COR-L47 (cell line): ENCODE measurements around the gene EPHB3.

Experiments used
- DNase-seq: peaks from one replicate; lab custom pipeline; 2025; lab: John Stamatoyannopoulos, UW

The EPHB3 gene

DNA sequence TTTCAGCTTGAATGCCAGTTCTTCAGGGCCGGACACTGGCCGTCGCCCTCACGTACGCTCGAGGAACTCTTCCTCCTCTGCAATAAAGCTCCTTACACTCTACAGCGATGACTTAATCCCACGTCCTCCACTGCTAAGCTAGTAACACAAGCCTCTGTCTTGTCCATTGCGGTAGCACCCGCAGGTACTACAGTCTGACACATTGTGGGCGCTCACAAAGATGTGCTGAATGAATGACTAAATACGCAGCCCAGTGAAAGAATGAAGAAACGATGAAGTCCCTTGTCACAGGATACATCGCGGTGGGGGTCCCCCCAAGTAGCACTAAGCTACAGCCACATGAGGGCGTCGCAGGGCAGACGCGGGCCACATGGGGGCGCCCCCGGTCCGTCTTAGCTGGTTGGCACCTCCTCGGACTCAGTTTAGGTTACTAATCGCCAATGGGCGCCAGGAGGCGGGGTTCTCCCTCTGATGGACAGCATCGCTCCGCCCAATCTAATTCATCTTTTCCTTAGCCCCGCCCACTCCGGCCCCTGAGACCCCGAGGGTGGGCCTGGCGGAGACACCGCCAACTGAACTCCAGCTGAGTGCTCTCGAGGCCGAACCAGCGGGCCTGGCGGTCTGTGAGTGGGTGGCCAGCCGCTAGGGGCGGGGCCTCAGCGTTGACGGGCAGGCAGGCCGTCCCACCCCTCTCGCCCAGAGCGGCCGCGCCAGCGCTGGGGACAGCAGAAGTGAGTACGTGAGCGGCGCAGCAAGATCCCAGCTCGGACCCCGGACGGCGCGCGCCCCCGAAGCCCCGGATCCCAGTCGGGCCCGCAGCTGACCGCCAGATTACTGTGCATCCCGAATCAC, at the start of gene EPHB3:
Gene EPHB3 (plus strand): TSS at position 725 of the 852 bp plus-strand sequence. CDS start 451 bp downstream, outside the sequence.
- DNase-seq: peak; percentile 100

GRCh38 chr3:184512621-184513020, 49.0 kb upstream of the EPHB3 start:
- no peak for DNase-seq

DNA sequence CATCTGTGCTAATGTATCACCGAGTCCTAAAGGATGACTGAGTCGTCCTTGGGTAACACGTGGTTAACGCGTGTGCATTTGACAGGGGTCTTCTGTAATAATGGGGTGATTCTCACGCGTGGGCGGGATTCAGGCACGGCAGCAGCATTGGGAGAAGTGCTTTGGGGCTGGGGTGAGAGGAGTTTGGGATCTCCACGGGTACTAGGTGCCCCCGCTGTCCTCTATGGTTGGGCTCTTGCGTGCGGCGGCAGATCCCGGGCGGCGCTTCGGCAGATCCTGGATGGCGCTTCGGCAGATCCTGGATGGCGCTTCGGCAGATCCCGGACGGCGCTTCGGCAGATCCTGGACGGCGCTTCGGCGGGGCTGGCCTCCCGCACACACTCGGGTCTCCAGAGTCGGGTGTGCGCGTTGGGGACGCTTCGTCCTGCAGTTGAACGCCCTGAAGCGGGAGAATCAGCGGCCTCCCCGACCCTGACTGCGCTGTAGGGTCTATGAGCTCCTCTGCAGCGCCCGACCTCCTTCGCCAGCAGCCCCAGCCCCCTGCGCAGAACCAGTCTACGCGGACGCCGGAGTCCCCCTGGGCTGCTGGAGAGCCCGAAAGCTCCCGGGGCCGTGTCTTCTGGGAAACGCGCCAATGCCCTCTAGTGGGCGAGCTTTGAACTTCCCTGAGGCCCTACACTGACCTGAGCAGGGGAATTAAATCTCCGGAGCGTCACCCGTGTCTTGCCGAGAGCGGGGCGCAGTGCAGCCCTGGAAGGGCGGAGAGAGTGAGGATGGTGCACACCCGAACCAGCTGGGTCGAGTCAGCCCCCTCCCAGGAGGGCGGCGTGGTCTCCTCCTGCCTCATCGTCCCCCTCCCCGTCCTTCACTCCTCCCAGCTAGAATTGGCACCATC, 48.1 kb upstream of the EPHB3 start:
- peak; percentile 93 for DNase-seq

DNA sequence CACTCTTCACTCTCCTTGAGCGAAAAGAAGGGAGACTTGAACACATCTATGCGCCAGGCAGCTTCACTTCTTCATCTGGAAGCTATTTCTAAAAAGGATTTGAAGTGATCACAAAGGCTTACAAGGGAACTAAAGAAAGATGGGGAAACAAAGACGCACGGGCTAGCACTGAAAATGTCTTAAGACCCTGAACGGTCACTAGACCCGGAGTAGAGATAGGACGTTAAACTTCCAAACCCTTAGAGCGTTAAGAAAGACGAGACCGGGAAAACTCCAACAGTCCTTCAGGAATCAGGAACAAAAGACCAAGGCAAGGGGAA, 47.5 kb upstream of the EPHB3 start:
- no peak for DNase-seq

DNA sequence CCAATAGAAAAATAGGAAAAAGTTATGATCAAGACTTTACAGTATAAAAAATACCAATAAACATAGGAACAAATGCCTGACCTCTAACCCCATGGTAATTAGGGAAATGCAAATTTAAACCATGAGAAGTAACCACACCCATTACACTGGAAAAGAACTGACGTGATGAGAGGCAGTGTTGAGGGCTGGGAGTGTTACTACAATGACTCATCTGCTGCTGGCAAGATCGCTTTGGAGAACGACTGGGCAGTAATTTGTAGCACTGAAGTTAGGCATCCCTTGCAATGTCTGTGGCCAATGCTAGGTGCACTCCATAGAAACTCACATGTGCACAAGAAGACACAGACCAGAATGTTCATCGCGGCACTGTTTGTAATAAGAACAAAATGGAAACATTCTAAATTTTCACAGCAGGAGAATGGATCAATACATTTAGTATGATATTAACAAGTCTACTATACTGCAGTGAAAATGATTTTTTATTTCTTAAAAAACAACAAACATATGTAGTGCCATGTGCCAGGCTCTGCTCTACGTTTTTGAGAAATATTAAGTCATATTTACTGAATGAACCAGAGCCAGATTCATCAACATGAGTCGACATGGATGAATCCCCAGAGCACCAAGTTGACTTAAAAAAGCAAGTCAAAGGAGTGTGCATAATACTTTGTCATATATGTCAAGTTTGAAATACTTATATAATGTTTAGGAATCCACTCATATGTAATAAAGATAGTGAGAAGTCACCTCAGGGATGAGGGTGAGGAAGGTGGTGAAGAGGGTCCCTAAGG, 37.6 kb upstream of the EPHB3 start:
- peak; percentile 24 for DNase-seq

DNA sequence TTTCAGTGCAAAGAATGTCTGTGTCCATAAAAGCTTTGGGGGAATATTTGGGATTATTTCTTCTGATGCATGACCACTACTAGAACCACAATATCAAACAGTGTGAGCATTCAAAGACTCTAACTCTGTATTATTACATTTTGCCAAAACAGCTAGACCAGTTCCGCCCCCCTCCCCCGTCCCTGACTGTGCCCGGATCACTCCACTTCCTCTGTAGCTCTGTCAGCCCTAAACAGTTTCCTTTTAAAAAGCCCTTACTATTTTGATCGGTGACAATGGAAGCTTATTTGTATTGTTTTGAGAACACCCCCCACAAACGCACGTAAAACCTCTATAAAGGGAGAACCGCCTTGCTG, 36.6 kb upstream of the EPHB3 start:
- no peak for DNase-seq

- peak; percentile 69 for DNase-seq
These were observed 36.1 kb upstream of the EPHB3 start for GRCh38 chr3:184525337-184526087.

DNA sequence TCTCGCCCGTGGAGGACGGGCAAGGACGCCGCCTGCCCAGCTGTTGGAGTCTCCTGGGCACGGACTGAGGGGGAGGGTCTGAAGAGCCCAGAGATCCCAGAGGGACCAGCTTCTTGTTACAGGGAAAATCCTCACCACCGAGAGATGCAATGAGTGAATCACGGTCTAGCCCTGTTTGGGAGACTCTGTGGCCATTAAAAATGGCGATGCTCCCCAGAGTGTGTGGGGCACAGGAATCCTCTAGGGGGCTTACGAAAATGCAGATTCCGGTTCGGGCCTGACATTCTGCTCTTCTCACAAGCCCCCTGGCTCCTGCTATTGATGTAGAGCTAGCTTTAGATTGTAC, 35.5 kb upstream of the EPHB3 start:
- peak; percentile 61 for DNase-seq

DNA sequence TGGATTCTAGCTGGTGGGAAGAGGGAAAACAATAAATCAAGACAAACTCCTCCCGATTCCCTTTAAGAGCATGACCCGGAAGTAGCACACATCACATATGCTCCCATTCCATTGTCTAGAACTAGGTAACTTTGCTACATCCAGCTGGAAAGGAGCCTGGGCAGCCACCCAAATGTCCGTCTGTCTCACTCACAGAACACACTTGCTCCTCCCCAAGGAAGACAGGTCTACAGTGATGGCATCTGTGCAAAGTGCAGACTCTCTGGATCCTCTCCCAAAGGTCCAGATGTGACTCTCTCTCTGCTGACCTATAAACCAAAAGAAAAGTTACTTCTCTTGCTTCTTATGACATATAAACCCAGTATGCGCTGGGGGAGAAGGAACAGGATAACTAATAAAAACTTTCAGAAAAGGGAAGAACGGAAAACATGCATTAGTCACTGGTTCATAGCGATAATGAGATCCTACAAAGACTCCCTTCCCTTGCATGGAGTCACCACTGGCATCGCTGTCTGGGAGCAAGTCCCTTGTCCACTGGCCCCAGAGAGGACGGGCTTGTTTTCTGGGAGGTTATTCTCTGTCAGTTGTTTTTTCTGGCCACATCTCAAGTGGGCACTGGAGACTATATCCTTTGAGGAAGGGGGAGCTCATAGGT, 29.8 kb upstream of the EPHB3 start:
- no peak for DNase-seq

DNA sequence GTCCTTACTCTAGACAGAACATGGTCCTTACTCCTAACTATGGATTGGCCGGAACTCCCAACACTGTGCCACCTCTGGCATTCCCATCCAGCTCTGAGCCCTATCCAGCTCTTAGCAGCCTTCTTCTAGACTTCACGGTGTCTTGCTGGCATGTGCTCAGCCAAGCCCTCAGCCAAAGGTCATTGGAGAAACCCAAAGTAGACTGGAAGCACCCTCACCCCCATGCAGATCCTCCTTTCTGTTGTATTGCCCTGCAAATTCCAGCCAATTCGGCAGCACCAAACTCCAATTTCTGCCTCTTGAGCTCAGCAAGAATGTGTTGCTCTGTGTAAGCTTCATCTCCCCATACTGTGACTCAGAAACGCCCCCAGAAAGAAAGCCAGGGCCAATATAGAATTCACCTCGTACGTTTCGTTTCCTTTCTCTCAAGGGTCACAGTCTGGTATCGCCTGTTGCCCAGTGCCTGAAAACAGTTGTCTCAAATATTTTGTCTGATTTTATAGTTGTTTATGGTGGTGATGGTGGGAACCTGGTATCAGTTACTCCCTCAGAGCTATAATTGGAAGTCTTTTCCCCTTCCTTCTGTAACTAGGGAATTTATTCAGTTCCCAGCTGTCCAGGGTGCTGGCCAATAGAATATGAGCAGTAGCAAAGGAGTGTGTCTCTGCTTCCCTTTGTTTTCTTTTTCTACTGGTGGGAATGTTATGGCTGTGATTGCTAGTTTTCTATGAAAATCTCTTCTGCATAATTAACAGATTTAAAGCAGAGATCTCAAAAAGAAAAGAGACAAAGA, 28.4 kb upstream of the EPHB3 start:
- no peak for DNase-seq

DNA sequence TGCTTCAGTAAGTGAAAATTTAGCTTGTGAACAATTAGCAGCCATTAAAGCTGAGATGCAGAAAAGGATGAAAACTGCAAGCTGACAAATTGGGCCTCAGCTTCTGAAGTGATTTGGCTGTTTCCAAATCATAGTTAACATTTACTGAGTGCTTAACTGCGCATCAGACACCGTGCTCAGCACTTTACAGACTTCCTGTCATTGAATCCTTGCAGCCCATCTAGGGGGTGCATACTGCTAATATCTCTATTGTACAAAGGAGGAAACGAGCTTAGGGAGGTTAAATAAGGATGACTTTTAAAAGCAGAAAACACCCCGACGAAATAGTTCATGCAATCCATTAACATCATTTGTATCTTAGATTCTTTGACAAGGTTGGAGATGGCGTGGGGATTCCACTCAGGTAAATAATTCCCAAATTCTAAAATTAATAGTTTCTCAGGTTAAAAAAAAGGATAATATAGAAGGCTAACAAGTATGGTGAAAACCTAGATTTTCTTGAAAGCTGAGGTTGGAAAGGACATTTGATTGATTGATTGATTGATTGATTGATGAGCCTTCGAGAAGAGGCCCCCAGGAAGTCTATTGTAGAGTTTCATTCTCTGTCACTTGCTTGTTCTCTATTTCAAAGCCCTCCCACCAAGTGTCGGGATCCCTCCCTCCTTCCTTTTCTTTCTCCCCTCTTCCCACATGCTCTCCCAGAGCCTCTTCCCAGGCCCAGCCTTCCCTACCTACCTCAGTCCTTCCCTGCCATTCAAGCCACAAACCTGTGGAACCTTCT, 23.5 kb upstream of the EPHB3 start:
- DNase-seq: no peak

- DNase-seq: no peak
These were observed 22.7 kb upstream of the EPHB3 start for GRCh38 chr3:184538666-184539431.

DNA sequence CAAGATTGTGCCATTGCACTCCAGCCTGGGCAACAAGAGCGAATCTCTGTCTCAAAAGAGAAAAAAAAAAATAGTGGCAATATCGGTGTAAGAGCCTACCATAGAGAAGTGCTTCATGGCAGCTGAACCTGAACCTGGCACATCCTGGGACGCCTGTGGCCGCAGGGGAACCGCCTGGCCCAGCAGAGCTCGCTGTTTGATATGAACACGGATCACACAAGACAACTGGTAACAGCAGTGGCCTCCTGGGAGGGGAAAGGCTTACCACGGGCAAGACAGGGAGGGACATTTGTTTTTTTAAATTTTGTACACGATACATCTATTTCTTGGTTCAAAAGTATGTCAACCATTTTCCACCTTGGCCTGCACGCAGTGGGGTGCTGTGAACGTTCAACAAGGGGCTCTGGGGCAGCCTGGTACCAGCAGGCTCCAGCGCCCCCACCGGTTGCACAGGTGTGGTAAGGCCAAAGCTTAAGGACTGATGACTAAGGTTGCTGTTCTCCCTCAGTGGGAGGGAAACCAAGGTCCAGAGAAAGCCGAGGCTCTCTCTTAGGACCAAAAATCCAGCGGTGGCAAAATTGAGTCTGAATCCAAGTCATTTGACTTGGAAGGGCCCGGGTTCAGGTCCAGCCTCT, 21.7 kb upstream of the EPHB3 start:
- no peak for DNase-seq

GRCh38 chr3:184540777-184541681, 20.6 kb upstream of the EPHB3 start:
- peak; percentile 94 for DNase-seq

DNA sequence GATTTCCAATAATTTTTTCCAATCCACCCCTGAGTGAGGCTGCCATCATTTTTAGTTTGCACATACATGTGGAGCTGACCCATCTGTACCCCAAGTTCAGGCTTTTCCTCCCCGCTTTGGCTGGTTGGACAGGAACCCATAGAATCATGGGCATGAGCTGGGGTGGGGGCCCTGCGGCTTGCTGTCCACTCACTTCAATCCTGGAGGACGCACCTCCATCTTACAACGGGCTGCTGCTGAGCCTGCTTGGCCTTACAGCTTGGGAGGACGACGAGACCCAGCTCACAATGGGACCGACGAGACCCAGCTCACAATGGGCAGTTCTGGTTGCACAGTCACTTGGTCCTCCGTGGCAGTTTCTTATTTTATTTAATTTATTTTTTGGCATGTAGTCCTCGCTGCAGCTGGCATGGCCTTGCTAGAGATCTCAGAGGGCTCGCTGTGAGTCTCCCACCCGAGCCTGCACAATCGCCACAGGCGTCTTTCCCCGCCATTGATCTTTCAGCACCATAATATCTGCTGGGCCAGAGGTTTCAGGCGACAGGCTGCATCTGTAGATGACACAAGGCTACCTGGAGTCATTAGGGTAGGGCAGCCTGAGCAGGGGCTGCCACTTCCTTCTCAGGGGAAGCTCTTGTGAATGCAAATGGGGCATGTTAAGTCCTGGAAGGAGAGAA, 19.6 kb upstream of the EPHB3 start:
- DNase-seq: no peak

GRCh38 chr3:184542577-184542976, 19.0 kb upstream of the EPHB3 start:
- no peak for DNase-seq

DNA sequence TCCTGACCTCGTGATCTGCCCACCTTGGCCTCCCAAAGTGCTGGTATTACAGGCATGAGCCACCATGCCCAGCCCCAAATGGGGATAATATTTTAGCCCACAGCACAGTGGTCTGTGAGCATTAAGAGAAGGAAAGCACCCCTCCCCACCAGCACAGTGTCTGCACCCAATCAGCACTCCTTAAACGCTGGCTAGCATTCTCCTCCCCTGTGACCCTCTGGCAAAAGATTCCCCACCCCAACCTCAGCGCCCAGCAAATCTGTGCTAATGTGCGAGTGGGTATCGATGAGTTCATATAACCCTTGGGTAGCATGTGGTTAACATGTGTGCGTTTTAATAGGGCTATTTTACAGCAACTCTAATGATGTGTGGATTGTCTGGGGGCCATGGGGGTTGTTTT, 18.3 kb upstream of the EPHB3 start:
- DNase-seq: no peak
